Measurements from ENCODE around the gene SEC14L6. TPM values are rescaled to one million over a fixed set of nuclear protein-coding genes. Genes with fewer than 3 reads are reported as not detected.

Gene SEC14L6
- total RNA-seq, 1 experiment from 2014 or later, result 1.1 TPM

DNA sequence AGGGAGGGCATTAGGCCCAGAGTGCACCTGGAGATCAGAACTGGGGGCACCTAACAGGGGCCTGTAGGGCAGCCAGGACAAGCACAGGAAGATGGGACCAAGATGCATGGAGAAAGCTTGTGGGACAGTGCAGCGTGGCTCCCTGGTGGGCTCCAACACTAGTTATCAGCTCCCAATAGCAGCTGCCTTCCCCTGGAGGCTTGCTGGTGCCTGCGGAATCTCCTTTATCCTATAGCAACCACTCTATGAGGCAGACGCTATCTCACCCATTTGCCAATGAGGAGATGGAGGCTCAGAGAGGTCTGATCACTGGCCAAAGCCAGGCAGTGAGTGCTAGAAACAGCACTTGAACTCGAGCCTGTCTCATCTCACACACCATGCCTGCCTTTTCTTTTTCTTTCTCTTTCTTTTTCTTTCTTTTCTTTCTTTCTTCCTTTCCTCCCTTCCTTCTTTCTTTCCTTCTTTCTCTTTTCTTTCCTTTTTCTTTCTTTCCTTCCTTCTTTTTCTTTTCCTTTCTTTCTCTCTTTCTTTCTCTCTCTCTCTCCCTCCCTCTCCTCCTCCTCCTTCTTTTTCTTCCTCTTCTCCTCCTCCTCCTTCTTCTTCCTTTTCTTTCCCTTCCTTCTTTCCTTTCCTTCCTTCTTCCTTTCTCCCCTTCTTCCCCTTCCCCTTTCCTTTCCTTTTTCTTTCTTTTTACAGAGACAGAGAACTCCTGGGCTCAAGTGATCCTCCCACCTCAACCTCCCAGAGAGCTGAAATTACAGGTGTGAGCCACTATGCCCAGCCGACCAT, 25.0 kb downstream of the SEC14L6 start:
- H2BK12ac ChIP-seq (ENCODE audit: insufficient read length, low read depth, low read length), result no peak overlapping the region
- no peak overlapping the region for H2BK20ac ChIP-seq (ENCODE audit: low read depth, low read length, poor library complexity, severe bottlenecking)
- H4K5ac ChIP-seq (ENCODE audit: insufficient read length, low read depth, low read length), result no peak overlapping the region
- TF ChIP-seq, protein P1, sequence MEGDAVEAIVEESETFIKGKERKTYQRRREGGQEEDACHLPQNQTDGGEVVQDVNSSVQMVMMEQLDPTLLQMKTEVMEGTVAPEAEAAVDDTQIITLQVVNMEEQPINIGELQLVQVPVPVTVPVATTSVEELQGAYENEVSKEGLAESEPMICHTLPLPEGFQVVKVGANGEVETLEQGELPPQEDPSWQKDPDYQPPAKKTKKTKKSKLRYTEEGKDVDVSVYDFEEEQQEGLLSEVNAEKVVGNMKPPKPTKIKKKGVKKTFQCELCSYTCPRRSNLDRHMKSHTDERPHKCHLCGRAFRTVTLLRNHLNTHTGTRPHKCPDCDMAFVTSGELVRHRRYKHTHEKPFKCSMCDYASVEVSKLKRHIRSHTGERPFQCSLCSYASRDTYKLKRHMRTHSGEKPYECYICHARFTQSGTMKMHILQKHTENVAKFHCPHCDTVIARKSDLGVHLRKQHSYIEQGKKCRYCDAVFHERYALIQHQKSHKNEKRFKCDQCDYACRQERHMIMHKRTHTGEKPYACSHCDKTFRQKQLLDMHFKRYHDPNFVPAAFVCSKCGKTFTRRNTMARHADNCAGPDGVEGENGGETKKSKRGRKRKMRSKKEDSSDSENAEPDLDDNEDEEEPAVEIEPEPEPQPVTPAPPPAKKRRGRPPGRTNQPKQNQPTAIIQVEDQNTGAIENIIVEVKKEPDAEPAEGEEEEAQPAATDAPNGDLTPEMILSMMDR (conservative IDR thresholded peaks at IDR 0.05), result no peak
- H3K4ac ChIP-seq (ENCODE audit: low read depth, low read length), result no peak overlapping the region
- H3K27me3 Mint-ChIP-seq (ENCODE audit: low read depth), result peaks cover 5% of the 10 kb centered on the region
- H3K4me2 ChIP-seq (ENCODE audit: insufficient read depth, insufficient read length, low read length), result no peak overlapping the region
- no peaks in the 10 kb centered on the region for H3K9me3 ChIP-seq (ENCODE audit: control insufficient read depth, low read depth, low read length)
- H4K20me1 ChIP-seq (ENCODE audit: control insufficient read depth, insufficient read depth, insufficient read length), result no peaks in the 10 kb centered on the region
- no peak overlapping the region for H3K4me3 Mint-ChIP-seq
- peaks cover 0 to 2% of the 10 kb centered on the region in 2 experiments; a peak in 1 of 4 replicates for H3K4me1 Mint-ChIP-seq
- WGBS (ENCODE audit: extremely low coverage, insufficient read length, low lambda C conversion rate), result no CpG with 5 or more reads among the region's 5 CpGs
- no peak overlapping the region for H3K23ac ChIP-seq (ENCODE audit: insufficient read length, low read depth, low read length)
- H2AFZ ChIP-seq (ENCODE audit: low read length), result no peak overlapping the region
- H3K9me3 Mint-ChIP-seq, result no peaks in the 10 kb centered on the region
- H2BK5ac ChIP-seq (ENCODE audit: insufficient read length, low read length), result no peak overlapping the region
- H3K4me1 ChIP-seq (ENCODE audit: insufficient read depth, low read length), result no peaks in the 10 kb centered on the region
- H4K91ac ChIP-seq (ENCODE audit: insufficient read length, low read depth, low read length), result no peak overlapping the region
- no peak overlapping the region for H2BK120ac ChIP-seq (ENCODE audit: low read depth, low read length, poor library complexity, severe bottlenecking)
- no peak overlapping the region for H4K8ac ChIP-seq (replicated peaks; ENCODE audit: insufficient read length, low read depth, low read length)
- H3K14ac ChIP-seq (ENCODE audit: insufficient read depth, low read length), result peak overlapping the region; percentile 33; the same call in 1 of the 2 replicates
- no peak overlapping the region for H3K9ac ChIP-seq (ENCODE audit: extremely low read depth, insufficient read length, low read length)
- H2BK15ac ChIP-seq (ENCODE audit: low read depth, low read length), result no peak overlapping the region
- H3K79me2 ChIP-seq (ENCODE audit: insufficient read depth, low read length), result no peaks in the 10 kb centered on the region
- no peak overlapping the region for H3T11ph ChIP-seq (ENCODE audit: low read length)
- no peak overlapping the region for H3K27ac Mint-ChIP-seq
- no peak overlapping the region for H2AK5ac ChIP-seq (ENCODE audit: insufficient read length, low read length)
- H3K27me3 ChIP-seq (ENCODE audit: insufficient read depth, low read length), result no peaks in the 10 kb centered on the region
- H3K36me3 Mint-ChIP-seq (ENCODE audit: insufficient read depth in 1 of 3, low read depth in 3 of 3), result no peaks in the 10 kb centered on the region
- H3K23me2 ChIP-seq (ENCODE audit: insufficient read length, low read depth, low read length, poor library complexity, severe bottlenecking), result no peaks in the 10 kb centered on the region
- no peak overlapping the region for H3K18ac ChIP-seq (ENCODE audit: insufficient read length, low read depth, low read length)
- DNase-seq, result no peak
- no peak overlapping the region for H3K27ac ChIP-seq (ENCODE audit: insufficient read length, low read depth, low read length)
- no peaks in the 10 kb centered on the region for H3K79me1 ChIP-seq (ENCODE audit: insufficient read depth, low read depth, low read length, poor library complexity, severe bottlenecking)
- H3K56ac ChIP-seq (ENCODE audit: insufficient read length, low read depth, low read length), result no peak overlapping the region
